22Rv1 (cell line): Measurements from ENCODE around the gene PCDHA8.
A peak's percentile ranks its signal among the peaks of the same experiment; 100 is the strongest.
"Not testable (repeated sequence)": the region's sequence is repeated elsewhere in the genome, so short reads cannot be mapped to it uniquely, and the experiment has no call there.

Source experiments
- H3K27ac ChIP-seq: fragments of 450-650 bp; 2 replicates; pipeline ENCODE4 v1.5.1; 2017
- ZFX ChIP-seq: fragments of 450-650 bp; IDR thresholded peaks from 2 replicates; pipeline ENCODE4 v1.6.1; 2017; ENCODE audit warnings: antibody characterized with exemption, borderline replicate concordance
- TF ChIP-seq, protein P1 (sequence below): fragments of 450-650 bp; IDR thresholded peaks from 2 replicates; pipeline ENCODE4 v1.5.1; 2017; ENCODE audit warnings: mild to moderate bottlenecking

The PCDHA8 gene

DNA sequence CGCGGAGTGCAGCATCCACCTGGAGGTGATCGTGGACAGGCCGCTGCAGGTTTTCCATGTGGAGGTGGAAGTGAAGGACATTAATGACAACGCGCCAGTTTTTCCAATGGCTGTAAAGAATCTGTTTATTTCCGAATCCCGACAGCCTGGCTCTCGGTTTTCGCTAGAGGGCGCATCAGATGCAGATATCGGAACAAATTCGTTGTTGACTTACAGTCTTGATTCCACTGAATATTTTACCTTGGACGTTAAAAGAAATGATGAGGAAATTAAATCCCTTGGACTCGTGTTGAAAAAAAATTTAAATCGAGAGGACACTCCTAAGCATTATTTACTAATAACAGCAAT is 39.5 kb upstream of the PCDHA8 start:
- no peak for TF ChIP-seq ZFX
- TF ChIP-seq, protein P1, sequence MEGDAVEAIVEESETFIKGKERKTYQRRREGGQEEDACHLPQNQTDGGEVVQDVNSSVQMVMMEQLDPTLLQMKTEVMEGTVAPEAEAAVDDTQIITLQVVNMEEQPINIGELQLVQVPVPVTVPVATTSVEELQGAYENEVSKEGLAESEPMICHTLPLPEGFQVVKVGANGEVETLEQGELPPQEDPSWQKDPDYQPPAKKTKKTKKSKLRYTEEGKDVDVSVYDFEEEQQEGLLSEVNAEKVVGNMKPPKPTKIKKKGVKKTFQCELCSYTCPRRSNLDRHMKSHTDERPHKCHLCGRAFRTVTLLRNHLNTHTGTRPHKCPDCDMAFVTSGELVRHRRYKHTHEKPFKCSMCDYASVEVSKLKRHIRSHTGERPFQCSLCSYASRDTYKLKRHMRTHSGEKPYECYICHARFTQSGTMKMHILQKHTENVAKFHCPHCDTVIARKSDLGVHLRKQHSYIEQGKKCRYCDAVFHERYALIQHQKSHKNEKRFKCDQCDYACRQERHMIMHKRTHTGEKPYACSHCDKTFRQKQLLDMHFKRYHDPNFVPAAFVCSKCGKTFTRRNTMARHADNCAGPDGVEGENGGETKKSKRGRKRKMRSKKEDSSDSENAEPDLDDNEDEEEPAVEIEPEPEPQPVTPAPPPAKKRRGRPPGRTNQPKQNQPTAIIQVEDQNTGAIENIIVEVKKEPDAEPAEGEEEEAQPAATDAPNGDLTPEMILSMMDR, result no peak
- H3K27ac ChIP-seq, result no peak overlapping the region

DNA sequence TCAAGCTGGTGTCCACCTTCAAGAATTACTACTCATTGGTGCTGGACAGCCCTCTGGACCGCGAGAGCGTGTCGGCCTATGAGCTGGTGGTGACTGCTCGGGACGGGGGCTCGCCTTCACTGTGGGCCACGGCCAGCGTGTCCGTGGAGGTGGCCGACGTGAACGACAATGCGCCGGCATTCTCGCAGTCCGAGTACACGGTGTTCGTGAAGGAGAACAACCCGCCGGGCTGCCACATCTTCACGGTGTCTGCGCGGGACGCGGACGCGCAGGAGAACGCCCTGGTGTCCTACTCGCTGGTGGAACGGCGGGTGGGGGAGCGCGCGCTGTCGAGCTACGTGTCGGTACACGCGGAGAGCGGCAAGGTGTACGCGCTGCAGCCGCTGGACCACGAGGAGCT is 38.6 kb upstream of the PCDHA8 start:
- not testable (repeated sequence) for H3K27ac ChIP-seq

DNA sequence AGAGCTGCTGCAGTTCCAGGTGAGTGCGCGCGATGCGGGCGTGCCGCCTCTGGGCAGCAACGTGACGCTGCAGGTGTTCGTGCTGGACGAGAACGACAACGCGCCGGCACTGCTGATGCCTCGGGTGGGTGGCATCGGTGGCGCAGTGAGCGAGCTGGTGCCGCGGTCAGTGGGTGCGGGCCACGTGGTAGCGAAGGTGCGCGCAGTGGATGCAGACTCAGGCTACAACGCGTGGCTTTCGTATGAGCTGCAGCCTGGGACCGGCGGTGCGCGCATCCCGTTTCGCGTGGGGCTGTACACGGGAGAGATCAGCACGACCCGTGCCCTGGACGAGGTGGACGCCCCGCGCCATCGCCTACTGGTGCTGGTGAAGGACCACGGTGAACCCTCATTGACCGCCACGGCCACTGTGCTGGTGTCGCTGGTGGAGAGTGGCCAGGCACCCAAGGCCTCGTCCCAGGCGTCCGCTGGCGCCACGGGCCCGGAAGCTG is 38.2 kb upstream of the PCDHA8 start:
- H3K27ac ChIP-seq, result no peak overlapping the region
- TF ChIP-seq ZFX, result no peak
- TF ChIP-seq, protein P1, result no peak

DNA sequence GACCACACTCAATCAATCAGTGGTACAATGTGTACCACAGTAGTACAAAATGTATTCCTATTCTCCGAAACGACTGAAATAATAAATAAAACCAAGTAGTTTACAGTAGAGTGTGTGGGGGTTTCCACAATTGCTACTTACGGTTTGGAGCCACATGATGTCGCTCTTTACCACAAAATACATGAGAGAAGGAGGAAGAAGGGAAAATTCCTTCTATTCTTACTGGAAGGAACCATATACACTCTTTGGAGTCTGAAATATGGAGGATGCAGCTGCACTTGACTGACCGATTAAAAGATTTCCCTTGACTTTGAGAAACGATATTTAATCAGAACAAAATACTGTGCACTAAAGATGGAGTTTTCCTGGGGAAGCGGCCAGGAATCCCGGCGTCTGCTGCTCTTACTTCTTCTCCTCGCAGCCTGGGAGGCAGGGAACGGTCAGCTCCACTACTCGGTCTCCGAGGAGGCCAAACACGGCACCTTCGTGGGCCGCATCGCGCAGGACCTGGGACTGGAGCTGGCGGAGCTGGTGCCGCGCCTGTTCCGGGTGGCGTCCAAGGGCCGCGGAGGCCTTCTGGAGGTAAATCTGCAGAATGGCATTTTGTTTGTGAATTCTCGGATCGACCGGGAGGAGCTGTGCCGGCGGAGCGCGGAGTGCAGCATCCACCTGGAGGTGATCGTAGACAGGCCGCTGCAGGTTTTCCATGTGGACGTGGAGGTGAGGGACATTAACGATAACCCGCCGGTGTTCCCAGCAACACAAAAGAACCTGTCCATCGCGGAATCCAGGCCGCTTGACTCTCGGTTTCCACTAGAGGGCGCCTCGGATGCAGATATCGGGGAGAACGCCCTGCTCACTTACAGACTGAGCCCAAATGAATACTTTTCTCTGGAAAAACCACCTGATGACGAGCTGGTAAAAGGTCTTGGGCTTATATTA is 33.9 kb upstream of the PCDHA8 start, which contains the start of gene PCDHA4:
Gene PCDHA4, plus strand, starts transcription at position 235 of the 942 bp plus-strand sequence.
- TF ChIP-seq ZFX, result no peak
- TF ChIP-seq, protein P1, result peak; percentile 80
- peak within 1 kb of the TSS; percentile 78 for H3K27ac ChIP-seq

DNA sequence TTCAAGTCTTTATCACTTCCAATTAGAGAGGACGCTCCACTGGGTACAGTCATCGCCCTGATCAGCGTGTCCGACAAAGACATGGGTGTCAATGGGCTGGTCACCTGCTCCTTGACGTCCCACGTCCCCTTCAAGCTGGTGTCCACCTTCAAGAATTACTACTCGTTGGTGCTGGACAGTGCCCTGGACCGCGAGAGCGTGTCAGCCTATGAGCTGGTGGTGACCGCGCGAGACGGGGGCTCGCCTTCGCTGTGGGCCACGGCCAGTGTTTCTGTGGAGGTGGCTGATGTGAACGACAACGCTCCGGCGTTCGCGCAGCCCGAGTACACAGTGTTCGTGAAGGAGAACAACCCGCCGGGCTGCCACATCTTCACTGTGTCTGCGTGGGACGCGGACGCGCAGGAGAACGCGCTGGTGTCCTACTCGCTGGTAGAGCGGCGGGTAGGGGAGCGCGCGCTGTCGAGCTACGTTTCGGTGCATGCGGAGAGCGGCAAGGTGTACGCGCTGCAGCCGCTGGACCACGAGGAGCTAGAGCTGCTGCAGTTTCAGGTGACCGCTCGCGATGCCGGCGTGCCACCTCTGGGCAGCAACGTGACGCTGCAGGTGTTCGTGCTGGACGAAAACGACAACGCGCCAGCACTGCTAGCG is 32.6 kb upstream of the PCDHA8 start:
- not testable (repeated sequence) for H3K27ac ChIP-seq

DNA sequence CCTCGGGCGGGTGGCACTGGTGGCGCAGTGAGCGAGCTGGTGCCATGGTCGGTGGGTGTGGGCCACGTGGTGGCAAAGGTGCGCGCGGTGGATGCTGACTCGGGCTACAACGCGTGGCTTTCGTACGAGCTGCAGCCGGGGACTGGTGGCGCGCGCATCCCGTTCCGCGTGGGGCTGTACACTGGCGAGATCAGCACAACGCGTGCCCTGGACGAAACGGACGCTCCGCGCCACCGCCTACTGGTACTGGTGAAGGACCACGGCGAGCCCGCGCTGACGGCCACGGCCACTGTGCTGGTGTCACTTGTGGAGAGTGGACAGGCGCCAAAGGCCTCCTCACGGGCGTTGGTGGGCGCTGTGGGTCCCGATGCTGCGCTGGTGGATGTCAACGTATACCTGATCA is 32.1 kb upstream of the PCDHA8 start:
- TF ChIP-seq, protein P1, result no peak
- no peak for TF ChIP-seq ZFX
- no peak overlapping the region for H3K27ac ChIP-seq

DNA sequence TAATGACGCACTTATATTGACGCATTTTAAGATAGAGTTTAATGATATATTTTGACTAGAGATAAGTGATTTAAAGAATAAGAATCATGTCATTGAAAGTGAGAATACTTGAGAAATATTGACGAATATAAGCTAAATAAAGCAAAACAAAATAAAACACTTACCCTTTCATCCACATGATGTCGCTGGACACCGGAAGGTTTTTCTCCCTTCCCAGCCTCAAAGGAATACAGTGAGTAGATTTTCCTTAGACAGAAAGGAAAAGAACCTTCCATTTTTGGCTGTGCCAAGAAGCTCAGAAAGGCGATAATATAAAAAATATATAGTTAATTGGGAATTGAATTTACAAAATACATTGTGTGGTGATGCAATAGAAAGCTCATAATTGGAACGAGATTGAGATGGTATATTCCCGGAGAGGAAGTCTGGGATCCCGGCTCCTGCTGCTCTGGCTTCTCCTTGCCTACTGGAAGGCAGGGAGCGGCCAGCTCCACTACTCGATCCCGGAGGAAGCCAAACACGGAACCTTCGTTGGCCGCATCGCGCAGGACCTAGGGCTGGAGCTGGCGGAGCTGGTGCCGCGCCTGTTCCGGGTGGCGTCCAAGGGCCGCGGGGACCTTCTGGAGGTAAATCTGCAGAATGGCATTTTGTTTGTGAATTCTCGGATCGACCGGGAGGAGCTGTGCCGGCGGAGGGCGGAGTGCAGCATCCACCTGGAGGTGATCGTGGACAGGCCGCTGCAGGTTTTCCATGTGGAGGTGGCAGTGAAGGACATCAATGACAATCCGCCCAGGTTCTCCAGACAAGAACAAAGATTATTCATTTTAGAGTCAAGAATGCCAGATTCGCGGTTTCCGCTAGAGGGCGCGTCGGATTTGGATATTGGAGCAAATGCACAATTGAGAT is 19.4 kb upstream of the PCDHA8 start, which contains the start of gene PCDHA5:
Gene PCDHA5, plus strand, starts transcription at position 239 of the 906 bp plus-strand sequence.
- H3K27ac ChIP-seq, result peak within 1 kb of the TSS; percentile 81
- TF ChIP-seq, protein P1, result peak; percentile 56
- TF ChIP-seq ZFX, result no peak
